ENCODE results near the gene SEC22C. TPM values are rescaled to one million over a fixed set of nuclear protein-coding genes. Genes with fewer than 3 reads are reported as not detected.

SEC22C gene
- total RNA-seq, 1 donor from 2014 or later = 59.5 TPM

DNA sequence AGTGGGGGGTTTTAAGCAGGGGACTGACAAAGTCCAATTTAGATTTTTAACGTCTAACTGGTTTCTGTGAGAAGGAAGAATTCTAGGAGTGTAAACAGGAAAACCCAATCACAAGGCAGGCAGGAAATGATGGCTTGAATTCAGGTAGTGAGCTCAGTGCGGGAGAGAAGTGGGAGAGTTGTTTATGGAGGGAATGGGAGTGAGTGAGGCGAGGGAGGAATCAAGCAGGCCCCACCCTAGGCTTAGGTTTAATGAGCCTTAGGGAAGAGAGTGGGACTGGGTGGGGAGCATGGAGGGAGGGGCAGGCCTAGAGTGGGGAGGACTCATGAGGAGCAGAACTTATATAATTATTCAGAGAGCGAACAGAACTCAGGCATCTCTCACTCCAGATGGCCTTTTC lies 61.4 kb downstream of the SEC22C start:
- DNase-seq (ENCODE audit: low spot score) (no peak), ATAC-seq (no peak)
- intact Hi-C loops (cut with DNase I) = no loop called here

DNA sequence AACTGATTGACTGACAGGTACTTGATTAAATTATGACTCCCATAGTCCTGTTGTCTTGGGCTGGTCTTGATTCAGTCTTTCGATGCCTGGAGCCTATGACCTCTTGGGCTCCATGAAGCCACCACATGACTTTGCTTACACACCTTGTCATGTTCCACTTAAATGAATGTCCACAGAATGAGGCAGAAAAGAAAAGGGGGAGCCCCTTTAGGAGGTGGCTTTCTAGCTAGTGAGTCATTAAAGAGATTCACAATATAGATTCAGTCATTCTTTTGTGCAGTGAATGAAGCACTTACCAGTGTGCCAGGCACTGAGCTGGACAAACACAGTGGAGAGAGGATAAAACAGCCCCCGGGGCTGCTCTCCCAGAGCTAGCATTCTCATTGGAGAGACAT lies 62.2 kb downstream of the SEC22C start:
- intact Hi-C loops (cut with DNase I) = no loop called here
- DNase-seq (ENCODE audit: low spot score) (no peak), ATAC-seq (no peak)

DNA sequence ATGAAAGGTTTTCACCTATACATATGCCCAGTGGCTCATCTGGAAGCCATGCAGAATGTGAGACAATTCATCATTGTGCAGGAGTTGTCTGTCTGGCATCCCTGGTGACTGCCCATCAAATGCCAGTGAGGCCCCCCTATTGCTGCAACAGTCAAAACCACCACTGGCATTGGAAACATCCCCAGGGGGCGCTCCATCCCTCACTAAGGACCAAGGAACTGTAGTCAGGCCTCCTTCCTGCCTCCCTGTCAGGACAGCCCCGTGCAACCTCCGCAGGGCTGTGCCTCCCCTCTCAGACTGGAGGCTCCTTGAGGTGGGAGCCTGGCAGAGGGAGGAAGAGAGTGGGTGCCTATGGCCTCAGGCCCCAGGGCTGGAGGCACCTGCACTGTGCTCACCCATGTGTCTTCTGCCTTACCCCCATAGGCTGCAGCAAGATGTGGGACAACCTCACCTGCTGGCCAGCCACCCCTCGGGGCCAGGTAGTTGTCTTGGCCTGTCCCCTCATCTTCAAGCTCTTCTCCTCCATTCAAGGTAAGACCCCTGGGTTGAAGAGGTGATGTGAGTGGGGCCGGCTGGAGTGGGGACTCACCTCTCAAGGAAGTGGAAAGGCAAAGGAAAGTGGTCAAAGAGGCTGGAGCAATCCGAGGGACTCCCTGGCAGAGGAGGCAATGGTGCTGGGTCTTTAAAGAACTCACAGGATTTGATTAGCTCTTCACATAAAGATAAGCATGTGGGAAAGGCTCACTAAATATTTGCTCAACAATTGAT lies 62.8 kb downstream of the SEC22C start:
- intact Hi-C loops (cut with DNase I) = no loop called here
- DNase-seq (ENCODE audit: low spot score) = no peak
- no peak for ATAC-seq

DNA sequence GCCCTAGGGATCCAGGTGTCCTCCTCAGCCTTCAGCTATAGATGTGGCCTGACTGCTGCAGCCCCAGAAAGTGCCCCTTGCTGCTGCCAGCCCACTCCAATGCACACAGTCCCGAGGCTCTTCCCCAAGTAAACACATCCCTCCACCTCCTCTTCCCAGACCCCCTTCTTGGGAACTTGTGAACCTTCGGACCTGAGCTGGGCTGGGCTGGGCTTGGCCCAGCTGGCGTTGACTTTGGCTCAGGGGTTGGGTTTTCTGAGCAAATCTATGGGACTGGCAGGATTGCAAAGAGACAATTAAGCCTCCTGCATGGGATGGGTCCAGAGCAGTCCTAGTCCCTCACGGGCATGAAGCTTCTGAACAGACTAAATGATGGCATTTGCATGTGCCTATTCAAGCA lies 64.7 kb downstream of the SEC22C start:
- intact Hi-C loops (cut with DNase I) = no loop called here
- DNase-seq (ENCODE audit: low spot score) (no peak), ATAC-seq (no peak)

DNA sequence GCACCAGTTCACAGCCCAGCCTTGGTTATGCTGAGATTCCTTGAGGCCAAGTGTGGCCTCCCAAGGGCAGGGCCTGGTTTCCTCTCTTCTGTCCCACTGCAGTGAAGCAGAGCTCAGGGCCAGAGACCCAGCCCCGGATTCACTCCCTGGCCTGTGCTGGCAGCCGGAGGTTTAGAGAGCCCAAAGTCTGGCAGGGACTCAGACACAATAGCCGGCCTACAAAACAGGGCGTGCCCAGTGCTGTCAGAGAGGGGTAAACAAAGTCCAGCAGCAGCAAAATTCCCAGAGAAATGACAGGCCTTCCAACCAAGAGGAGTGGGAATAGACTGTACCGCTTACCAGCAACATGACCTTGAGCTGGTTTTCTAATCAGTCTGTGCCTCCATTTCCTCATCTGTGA lies 65.3 kb downstream of the SEC22C start:
- DNase-seq (ENCODE audit: low spot score) (no peak), ATAC-seq (no peak)
- intact Hi-C loops (cut with DNase I) = no loop called here

DNA sequence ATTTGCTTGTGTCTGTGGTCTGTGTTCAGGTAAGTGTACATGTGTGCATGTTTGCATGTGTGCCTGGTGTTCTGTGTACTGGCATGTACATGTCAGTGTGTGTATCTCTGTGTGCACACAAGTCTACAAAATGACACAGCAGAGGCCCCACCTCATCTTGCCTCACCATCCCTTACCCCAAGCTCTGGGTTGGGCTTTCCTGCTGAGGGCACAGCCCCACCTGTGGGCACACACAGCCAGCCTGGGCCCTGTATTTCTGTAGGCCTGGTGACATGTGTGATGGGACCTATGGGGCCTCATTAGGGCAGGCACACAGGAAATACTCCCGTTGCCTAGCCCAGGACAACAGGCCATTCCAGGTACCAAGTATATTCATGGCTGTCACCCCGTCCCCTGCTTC lies 65.8 kb downstream of the SEC22C start:
- no peak for ATAC-seq
- DNase-seq (ENCODE audit: low spot score) = no peak
- intact Hi-C loops (cut with DNase I) = no loop called here

DNA sequence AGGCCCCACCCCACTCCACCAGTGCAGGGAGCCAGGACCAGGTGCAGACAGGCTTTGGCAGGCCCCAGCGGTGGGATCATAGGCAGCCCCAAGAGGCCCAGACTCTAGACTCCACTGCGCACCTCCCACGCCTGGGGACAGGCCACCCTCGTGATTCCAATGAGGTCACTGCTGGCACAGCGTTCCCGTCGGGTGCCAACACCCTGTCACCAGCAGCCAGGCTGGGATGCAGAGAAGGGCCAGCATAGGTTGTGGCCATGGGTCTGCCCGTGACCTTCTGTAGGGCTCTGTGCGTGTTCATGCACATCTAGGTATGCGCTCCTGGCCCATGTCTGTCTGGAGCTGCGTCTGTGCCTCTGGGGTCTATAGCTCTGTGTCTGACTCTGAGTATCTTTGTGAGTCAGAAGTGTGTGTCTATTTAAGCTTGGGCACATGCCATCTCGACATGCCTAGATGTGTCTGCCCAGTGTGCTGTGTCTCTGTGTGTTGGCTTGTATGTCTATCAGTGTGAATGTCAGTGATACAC lies 66.3 kb downstream of the SEC22C start:
- intact Hi-C loops (cut with DNase I) = no loop called here
- DNase-seq (ENCODE audit: low spot score) (no peak), ATAC-seq (peak; percentile 7)

DNA sequence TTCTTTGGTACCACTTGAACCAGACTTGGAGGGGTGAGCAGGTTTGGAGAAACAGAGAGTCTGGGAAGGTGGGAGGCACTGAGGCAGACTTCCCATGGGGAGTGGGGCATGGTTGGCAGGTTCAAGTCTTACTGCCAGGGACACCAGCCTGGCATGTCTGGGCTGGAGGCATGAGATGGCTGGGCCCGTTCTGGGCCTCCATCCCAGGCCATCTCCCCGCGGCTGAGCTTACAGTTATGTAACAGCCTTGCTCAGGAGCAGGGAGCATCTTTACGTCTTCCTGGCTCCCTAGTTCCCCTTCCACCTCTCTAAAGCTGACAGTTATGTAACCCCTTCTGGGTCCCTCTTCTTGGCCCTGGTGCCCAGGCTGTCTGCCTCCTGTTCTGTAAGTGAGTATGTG lies 66.9 kb downstream of the SEC22C start:
- no peak for ATAC-seq
- DNase-seq (ENCODE audit: low spot score) = no peak
- intact Hi-C loops (cut with DNase I) = no loop called here

DNA sequence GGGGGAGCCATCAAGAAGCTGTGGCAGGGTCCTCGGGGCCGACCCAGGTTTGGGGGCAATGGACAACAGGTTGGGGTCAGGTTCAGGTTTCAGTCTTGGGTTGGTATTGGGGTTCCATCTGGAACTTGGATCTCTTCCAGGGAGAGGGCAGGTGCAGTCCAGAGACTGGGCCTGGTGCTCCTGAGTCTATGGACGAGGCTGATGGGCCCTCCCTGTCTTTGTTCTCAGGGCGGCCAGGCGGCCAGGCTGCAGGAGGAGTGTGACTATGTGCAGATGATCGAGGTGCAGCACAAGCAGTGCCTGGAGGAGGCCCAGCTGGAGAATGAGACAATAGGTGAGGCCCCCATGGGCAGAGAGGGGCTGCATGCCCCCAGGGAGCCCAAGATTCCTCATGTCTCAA lies 68.2 kb downstream of the SEC22C start:
- intact Hi-C loops (cut with DNase I) = no loop called here
- ATAC-seq = no peak

DNA sequence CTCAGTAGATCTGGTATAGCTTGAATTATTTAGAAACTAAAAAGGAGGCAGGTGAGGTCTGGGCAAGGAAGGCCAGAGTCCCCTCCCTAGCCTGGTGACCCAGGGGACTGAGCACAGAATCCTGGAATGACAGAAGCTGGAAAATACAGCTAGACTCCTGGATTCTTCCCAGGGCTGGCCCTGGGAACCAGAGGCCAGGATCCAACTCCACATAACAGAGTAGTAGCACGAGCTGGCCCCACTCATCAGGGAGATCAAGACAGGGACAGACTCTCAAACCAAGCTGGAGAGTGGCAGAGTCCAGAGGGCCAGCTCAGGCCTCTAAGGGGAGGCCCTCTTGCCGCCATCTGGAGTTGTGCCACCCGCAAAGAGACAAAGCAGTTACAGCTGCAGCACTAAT lies 68.6 kb downstream of the SEC22C start:
- no peak for DNase-seq (ENCODE audit: low spot score)
- ATAC-seq = no peak
- intact Hi-C loops (cut with DNase I) = no loop called here

More for the DNA sequence above, 68.2 kb downstream of the SEC22C start:
- DNase-seq (ENCODE audit: low spot score) = no peak

DNA sequence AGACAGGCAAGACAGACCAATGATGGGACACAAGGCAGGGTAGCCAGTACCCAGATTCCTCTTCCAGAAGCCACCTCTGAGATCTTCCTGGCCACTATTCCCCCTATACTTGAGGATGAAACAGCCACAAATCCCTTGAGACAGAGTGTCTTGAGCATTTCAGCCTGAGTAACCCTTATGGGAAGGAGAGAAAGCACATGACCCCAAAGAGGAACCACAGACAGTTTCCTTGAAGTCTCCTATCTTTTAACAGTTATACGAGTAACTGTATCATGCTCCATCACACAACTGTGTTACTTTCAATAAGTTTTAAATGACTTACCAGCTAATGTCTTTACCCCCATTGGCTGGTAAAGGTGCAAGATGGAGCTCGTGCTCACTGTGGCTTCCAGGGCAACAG lies 70.0 kb downstream of the SEC22C start:
- intact Hi-C loops (cut with DNase I) = no loop called here
- no peak for ATAC-seq
- DNase-seq (ENCODE audit: low spot score) = no peak

DNA sequence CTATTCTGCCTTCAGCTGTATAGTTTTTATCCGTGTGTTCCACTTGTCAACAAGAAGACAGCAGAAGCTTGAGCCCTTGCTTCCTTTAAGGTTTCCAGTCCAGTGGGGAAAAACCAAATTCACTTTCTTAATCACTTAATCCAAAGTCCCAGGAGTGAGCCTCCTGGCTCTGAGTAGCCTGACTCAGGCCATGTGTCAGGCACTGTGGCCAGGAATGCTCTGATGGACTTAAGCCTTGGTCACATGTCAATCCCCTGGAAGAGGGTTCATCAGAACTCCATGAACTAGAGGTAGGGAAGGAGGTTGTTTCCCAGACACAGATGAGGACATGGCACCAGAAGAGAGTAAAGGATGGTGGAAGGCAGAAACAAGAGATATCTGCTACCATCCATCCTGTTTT lies 70.6 kb downstream of the SEC22C start:
- peak; percentile 67 for ATAC-seq
- DNase-seq (ENCODE audit: low spot score) = no peak
- intact Hi-C loops (cut with DNase I) = no loop called here

DNA sequence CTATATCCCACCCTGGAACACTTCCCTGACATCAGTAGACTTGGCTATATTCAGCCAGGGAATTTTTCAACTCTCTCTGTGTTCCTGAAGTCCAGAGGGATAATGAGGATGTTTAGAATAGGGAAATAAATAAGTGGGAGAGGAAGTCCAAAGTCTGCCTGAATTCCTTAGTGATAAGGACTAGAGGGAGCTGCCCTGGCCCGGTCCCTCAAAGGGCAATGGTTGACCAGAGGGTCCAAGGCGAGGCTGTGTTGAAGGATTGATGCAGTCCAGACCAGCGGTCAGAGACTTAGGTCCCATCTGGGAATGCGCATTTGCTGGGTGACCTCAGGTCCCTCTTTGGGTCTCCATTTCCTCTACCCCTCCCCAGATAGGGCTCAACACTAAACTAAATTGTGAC lies 71.4 kb downstream of the SEC22C start:
- ATAC-seq (no peak), DNase-seq (ENCODE audit: low spot score) (no peak)
- intact Hi-C loops (cut with DNase I) = no loop called here

DNA sequence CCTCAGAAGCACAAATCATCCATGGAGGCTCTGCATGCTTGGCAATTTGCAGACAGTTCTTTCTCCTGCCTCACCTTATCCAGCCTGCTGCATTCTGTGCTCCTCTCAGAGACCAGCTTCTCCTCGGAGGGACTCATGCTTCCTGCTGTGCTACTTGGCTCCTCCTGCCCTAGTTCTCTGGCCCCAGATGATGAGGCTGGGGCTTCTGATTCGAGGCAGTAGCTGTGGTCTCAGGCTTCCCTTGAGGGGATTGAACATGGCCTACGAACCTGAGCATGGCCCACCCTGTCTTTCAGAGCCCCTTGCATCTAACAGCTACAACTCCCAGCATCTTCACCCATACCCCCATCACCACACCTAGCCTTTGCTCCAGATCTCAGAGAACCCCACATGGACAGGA lies 72.7 kb downstream of the SEC22C start:
- intact Hi-C loops (cut with DNase I) = no loop called here
- ATAC-seq = no peak
- peak; percentile 14 for DNase-seq (ENCODE audit: low spot score)

DNA sequence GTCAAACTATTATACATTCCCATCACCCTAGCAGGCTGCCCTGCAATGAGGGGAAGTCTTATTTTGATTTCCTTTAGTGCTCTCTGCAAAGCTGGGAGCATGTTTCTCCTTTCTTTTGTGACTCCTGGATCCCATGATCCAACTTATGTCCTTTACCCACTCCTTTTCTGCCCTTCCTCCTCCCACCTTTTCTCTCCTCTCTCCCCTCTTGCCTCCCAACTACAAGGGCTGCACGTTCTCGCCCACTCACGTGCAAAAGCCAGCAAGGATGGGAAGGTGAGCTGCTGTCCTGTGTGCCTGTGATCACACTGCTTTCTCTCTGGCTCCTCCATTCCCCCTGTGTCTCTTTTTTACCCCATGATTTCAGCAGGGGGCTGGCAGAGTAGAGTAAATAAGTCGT lies 73.2 kb downstream of the SEC22C start:
- ATAC-seq (no peak), DNase-seq (ENCODE audit: low spot score) (no peak)
- intact Hi-C loops (cut with DNase I) = no loop called here

DNA sequence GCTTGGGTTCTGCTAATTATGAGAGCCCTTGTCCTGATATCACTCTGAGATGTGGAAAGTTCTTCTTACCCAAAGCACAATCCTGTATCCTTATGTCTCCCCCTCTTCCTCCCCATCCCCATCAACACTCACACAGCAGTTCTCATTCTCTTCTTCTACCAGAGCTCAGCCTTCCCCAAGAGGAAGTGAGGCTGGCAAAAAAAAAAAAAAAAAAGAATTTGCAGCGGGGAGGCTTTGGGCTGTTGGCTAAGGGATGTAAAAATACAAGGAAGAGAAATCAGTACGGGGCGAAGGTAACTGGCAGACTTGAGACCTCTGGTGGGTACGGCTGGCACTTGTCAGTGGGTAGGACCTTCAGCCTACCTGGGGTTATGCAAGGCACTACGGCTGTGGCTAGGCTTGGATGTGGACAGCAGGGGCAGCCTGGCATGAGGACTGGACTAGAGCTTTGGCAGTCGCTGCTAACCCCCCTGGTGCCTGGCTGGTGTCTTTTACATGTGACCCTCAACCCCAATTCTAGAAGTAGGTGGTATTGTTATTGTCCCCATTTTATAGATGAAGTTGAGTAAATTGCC lies 73.9 kb downstream of the SEC22C start:
- intact Hi-C loops (cut with DNase I) = no loop called here
- DNase-seq (ENCODE audit: low spot score) = peak; percentile 39
- ATAC-seq = no peak

DNA sequence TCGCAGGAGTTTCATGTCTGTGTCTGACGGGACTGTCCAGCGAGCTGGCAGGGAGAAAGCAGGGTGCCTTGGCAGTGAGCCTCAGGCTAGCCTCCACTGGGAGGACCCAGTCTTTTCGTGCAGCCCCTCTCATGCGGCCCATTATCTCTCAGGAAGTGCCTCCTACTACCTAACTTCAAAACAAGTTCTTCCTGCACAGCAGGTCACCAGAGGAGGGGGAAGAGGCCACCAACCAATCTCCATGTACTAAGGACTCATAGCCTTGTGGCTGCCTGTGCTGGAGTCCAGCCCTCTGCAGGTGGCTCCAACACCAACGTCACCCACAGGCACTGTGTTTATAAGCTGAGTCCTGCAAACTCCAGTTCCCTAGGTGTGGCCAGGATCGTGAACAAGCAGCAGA lies 74.5 kb downstream of the SEC22C start:
- peak; percentile 27 for DNase-seq (ENCODE audit: low spot score)
- intact Hi-C loops (cut with DNase I) = no loop called here
- no peak for ATAC-seq

DNA sequence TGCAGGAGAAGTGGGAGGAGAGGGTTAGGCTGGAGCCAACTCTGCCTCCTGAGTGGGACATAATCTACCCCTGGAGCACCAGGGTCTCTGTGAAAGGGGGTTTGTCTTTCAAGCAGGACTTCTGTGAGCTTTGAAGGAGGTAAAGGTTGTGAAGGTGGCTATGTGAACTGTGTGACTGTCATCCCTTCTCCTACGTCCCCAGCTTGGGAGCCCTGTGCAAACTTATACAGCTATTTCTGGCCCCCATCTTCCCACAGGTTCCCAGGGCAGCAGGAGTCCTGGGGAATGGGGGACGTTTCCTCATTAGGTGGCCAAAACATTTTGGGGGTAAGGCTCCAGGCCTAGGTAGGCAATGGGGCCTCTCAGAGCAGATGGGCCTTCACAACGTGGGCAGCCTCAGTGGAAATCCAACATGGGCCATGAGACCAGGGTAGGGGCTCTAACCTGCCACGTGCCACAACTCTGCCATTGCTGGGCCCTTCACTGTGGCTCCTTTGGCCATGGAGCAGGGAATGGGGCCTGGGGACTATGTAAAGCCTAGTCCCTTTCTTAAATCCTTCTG lies 75.8 kb downstream of the SEC22C start:
- ATAC-seq = no peak
- intact Hi-C loops (cut with DNase I) = no loop called here
- peak; percentile 23 for DNase-seq (ENCODE audit: low spot score)

DNA sequence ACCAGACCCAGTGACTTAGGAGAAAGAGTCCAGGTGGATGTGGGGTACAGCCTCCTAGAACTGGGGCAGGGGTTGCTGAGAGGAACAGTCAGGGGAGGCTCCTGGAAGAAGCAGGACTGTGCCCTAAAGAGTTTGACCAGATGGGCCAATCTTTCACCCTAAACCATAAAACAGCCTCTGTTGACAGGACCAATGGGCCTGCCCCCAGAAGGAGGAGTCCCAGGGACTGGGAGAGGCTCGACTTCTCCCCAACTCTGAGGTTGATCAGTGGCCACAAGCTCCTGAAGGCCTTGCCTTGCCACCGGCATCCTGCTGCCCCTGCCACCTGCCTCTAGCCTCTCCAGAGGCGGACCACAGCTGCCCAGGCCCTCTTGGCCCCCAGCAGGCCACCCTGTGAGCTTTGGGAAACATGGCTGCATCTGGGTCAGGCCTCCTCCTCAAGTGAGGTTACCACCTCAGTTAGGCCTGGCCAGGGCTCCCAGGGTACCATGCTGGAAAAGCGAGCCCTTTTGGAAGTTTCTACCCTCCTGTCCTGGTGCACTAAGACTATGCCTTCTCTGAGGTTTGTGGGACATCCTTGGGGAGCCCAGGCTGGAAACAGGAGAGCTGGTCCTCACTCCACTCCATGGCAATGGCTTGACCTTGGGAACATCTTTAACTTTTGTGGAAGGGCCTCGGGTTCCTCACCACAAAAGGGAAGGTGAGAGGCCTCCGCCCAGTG lies 76.5 kb downstream of the SEC22C start:
- intact Hi-C loops (cut with DNase I) = no loop called here
- DNase-seq (ENCODE audit: low spot score) (peak; percentile 38), ATAC-seq (no peak)
